Raji (cell line): ENCODE measurements around the gene GRM6.

Experiments
- POLR2A ChIP-seq: IDR thresholded peaks from 2 replicates; pipeline ENCODE4 v1.6.1; 2011; ENCODE audit warnings: low read depth, low read length, control low read depth; ENCODE audit not compliant: insufficient read depth

GRM6 gene

DNA sequence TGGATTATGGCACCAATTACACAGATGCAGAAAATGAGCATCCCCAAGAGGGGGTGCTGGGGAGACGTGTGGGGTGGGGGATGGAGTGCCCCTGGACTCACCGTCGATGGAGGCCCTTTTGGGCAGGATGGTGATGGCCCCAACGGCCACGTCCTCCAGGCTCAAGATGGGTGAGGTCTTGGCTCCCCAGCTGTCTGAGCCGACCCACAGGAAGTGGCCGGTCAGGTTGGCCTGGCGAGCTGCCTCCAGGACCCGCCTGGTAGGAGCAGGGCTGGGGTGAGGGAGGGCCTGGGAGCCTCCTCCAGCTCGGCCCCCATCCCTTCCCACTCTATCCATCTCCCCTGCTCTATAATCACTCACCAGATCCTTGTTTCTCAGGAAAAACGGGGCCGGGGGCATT lies 4.6 kb downstream of the GRM6 start:
- TF ChIP-seq POLR2A: no peak

GRCh38 chr5:178989311-178989710 lies 5.8 kb downstream of the GRM6 start:
- TF ChIP-seq POLR2A: no peak

DNA sequence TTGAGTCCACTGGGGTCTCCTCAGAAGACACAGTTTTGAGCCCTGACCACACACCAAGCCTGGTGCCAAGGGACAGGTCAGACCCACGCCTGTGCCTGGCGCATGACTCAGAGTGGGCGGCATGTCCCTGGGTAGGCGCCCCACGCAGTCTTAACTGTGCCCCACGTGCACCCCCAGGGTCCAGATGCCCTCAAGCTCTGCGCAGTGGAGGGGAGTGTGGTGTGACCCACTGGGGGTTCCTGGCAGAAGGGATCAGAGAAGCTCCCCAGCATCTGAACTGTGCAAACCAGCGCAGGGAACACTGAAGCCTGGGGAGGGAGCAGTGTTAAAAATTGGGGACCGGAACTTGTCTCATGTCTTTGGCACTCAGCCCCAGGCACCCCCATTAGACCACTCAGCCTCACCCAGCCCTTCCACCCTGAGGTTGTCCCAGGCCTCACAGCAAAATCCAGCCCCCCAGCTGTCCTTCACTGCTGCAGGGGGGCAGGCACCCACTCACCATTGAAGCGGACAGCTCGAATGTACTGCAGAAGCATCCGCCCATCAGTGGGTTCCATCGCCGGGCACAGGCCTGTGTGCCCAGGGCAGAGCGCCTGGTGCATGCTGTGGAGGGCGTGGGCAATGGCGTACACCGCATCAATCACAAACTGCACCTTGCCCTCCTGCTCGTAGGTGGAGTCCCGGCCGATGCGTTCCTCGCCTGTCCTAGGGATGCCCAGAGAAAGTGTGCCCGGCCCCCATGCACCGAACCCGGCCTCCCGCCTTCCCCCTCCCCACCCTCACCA lies 6.5 kb downstream of the GRM6 start:
- TF ChIP-seq POLR2A: no peak

GRCh38 chr5:178986326-178986960 lies 8.7 kb downstream of the GRM6 start:
- no peak for TF ChIP-seq POLR2A

GRCh38 chr5:178984145-178985072 lies 10.7 kb downstream of the GRM6 start:
- TF ChIP-seq POLR2A: no peak

DNA sequence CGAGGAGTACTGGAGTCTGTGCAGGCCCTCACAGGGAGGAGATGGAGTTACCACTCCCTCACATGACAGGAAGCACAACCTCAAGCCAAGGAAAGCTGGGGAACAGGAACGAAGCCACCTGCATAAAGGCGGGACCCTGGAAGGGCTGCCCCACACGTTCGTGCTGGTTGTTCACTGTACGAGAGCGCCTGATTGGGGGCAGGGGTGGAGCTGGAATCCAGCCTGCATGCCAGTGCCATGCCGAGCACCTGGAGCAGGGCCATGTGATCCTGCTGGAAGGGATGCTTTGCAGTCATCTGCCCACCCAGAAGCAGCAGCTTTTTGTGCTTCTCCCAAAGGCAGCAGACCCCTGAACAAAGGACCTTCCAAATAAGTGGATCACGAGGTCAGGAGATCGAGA lies 11.4 kb downstream of the GRM6 start:
- TF ChIP-seq POLR2A: no peak

DNA sequence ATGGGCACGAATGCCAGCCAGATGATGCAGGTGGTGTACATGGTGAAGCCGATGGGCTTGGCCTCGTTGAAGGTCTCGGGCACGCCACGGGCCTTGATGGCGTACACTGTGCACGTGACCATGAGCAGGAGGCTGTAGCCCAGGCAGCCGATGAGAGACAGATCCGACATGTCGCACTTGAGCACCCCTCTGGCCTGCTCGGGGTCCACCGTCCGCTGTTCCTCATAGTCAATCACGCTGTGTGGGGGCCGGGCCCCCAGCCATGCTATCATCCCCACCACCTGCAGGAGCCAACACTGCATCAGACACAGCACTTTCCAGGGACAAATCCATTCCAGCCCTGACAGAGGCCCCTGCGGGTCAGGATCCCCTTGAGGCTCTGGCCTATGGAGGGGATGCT lies 12.2 kb downstream of the GRM6 start:
- no peak for TF ChIP-seq POLR2A

- TF ChIP-seq POLR2A: no peak
Measured at GRCh38 chr5:178981381-178981780, 13.7 kb downstream of the GRM6 start.

- TF ChIP-seq POLR2A: no peak
Measured at GRCh38 chr5:178965465-178966055, 29.6 kb downstream of the GRM6 start.

- no peak for TF ChIP-seq POLR2A
Measured at GRCh38 chr5:178941361-178941760, 53.8 kb downstream of the GRM6 start.

DNA sequence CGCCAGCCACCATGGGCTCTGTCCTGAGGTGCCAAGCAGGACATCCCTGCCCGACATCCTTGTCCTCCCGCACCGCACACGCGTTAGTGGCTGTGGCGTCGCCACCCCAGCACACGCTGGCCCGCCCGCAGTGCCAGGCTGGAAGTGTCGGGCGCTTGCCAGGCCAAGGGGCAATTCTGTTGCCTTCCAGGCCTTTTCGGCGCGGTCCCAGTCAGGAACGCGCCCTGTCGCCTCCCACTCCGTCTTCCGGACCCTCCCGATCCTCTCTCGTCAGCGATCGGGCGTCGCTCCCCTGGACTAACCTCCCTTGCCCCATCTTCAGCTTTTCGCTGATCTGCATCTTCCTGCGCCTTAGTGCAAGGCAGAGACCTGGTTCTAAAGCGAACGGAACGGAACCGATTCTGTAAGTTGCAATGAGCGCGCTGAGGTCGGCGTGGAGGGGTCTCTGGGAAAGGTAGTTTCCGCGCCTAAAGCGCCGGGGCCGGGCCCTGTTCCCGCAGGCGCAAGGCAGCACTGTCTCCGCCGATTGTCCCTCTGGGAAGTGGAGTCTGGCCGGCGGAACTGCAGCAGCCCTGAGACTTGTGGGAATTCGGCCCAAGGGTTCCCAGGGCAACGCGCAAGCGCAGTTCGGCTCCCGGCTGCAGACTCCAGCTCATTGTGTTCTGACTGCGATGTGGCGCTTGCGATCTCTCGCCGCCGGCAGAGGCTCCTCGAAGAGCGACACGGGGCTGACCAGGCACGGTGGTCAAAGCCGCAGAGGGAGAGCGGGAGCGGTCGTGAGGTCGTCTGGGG lies 54.4 kb downstream of the GRM6 start, which contains the start of gene ZNF454:
ZNF454 (plus strand) TSS at position 630 of the 792 bp plus-strand sequence. CDS start 1,594 bp downstream, outside the sequence.
- no peak for TF ChIP-seq POLR2A

DNA sequence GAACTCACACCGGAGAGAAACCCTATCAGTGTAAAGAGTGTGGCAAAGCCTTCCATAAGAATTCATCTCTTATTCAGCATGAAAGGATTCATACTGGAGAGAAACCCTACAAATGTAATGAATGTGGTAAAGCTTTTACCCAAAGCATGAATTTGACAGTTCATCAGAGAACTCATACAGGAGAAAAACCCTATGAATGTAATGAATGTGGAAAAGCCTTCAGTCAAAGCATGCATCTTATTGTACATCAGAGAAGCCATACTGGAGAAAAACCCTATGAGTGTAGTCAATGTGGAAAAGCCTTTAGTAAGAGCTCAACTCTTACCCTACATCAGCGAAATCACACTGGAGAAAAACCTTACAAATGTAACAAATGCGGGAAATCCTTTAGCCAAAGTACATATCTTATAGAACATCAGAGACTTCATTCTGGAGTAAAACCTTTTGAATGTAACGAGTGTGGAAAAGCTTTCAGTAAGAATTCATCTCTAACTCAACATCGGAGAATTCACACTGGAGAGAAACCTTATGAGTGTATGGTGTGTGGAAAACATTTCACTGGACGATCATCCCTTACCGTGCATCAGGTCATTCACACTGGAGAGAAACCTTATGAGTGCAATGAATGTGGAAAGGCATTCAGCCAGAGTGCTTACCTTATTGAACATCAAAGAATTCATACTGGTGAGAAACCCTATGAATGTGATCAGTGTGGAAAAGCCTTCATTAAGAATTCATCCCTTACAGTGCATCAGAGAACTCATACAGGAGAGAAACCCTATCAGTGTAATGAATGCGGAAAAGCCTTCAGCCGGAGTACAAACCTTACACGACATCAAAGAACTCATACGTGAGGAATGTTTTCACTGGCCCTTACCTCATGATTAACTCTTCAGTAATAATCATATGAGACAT lies 63.0 kb downstream of the GRM6 start:
- no peak for TF ChIP-seq POLR2A
